Adipocyte (in vitro differentiated cells): ENCODE measurements around the gene MOXD1.
A peak's percentile ranks its signal among the peaks of the same experiment; 100 is the strongest.

ENCODE experiments used
- DNase-seq: peaks from one replicate; pipeline ENCODE4 v3.0.0-alpha.2; 2015; ENCODE audit warnings: low read depth
- H3K27me3 ChIP-seq: replicated peaks from 2 replicates; pipeline ENCODE4 v1.7.0; 2013; ENCODE audit warnings: mild to moderate bottlenecking, low read length, moderate library complexity; ENCODE audit not compliant: control insufficient read depth, insufficient read depth
- H3K36me3 ChIP-seq: 2 replicates; pipeline ENCODE4 v1.7.0; 2013; ENCODE audit warnings: low read length, mild to moderate bottlenecking, moderate library complexity; ENCODE audit not compliant: control insufficient read depth, insufficient read depth, severe bottlenecking
- H3K4me1 ChIP-seq: 2 replicates; pipeline ENCODE4 v1.7.0; 2013; ENCODE audit warnings: mild to moderate bottlenecking, low read length, moderate library complexity; ENCODE audit not compliant: control insufficient read depth, insufficient read depth
- H3K4me3 ChIP-seq: 2 replicates; pipeline ENCODE4 v1.7.0; 2013; ENCODE audit warnings: mild to moderate bottlenecking, low read length, moderate library complexity
- H3K9ac ChIP-seq: 2 replicates; pipeline ENCODE4 v1.7.0; 2013; ENCODE audit warnings: mild to moderate bottlenecking, low read length, moderate library complexity
- H3K9me3 ChIP-seq: 2 replicates; pipeline ENCODE4 v1.7.0; 2013; ENCODE audit warnings: mild to moderate bottlenecking, low read length, moderate library complexity; ENCODE audit not compliant: control insufficient read depth

MOXD1 gene

GRCh38 chr6:132300323-132300949, 100.8 kb downstream of the MOXD1 start:
- DNase-seq = peak; percentile 88
- Histone ChIP-seq H3K9me3 (no peaks in the 10 kb centered on the region), H3K36me3 (peaks cover 6% of the 10 kb centered on the region), H3K9ac (no peak overlapping the region), H3K27me3 (no peaks in the 10 kb centered on the region), H3K4me3 (no peak overlapping the region), H3K4me1 (peaks cover 11% of the 10 kb centered on the region)

GRCh38 chr6:132298344-132298949, 102.8 kb downstream of the MOXD1 start:
- H3K36me3 ChIP-seq = peaks cover 6% of the 10 kb centered on the region
- H3K4me3 ChIP-seq = no peak overlapping the region
- H3K27me3 ChIP-seq = no peaks in the 10 kb centered on the region
- H3K9me3 ChIP-seq = no peaks in the 10 kb centered on the region
- peak; percentile 85 for DNase-seq
- no peak overlapping the region for H3K9ac ChIP-seq
- no peaks in the 10 kb centered on the region for H3K4me1 ChIP-seq

- Histone ChIP-seq H3K4me1 (peaks cover 7% of the 10 kb centered on the region), H3K9ac (no peak overlapping the region), H3K9me3 (no peaks in the 10 kb centered on the region), H3K27me3 (no peaks in the 10 kb centered on the region), H3K4me3 (no peak overlapping the region), H3K36me3 (no peaks in the 10 kb centered on the region)
- DNase-seq = peak; percentile 16
These were observed 111.5 kb downstream of the MOXD1 start for GRCh38 chr6:132289756-132290155.

GRCh38 chr6:132287101-132287500, 114.2 kb downstream of the MOXD1 start:
- Histone ChIP-seq H3K9me3 (no peaks in the 10 kb centered on the region), H3K4me1 (peaks cover 7% of the 10 kb centered on the region)

GRCh38 chr6:132286298-132287019, 114.8 kb downstream of the MOXD1 start:
- Histone ChIP-seq H3K9me3 (no peaks in the 10 kb centered on the region), H3K27me3 (no peaks in the 10 kb centered on the region), H3K36me3 (no peaks in the 10 kb centered on the region), H3K4me1 (peaks cover 7% of the 10 kb centered on the region), H3K4me3 (no peak overlapping the region), H3K9ac (no peak overlapping the region)
- DNase-seq = no peak

More at GRCh38 chr6:132287101-132287500, 114.2 kb downstream of the MOXD1 start:
- H3K27me3 ChIP-seq = no peaks in the 10 kb centered on the region
- no peak for DNase-seq
- no peaks in the 10 kb centered on the region for H3K36me3 ChIP-seq
- no peak overlapping the region for H3K9ac ChIP-seq
- no peak overlapping the region for H3K4me3 ChIP-seq

GRCh38 chr6:132285004-132285780, 116.1 kb downstream of the MOXD1 start:
- H3K4me1 ChIP-seq = peaks cover 7% of the 10 kb centered on the region
- no peak overlapping the region for H3K4me3 ChIP-seq
- H3K36me3 ChIP-seq = no peaks in the 10 kb centered on the region
- H3K9me3 ChIP-seq = no peaks in the 10 kb centered on the region
- no peak overlapping the region for H3K9ac ChIP-seq
- H3K27me3 ChIP-seq = no peaks in the 10 kb centered on the region
- DNase-seq = no peak

GRCh38 chr6:132282696-132283095, 118.6 kb downstream of the MOXD1 start:
- Histone ChIP-seq H3K27me3 (no peaks in the 10 kb centered on the region), H3K9ac (no peak overlapping the region), H3K4me1 (no peaks in the 10 kb centered on the region), H3K9me3 (no peaks in the 10 kb centered on the region), H3K36me3 (no peaks in the 10 kb centered on the region), H3K4me3 (no peak overlapping the region)
- no peak for DNase-seq

GRCh38 chr6:132280436-132280835, 120.8 kb downstream of the MOXD1 start:
- H3K27me3 ChIP-seq = no peaks in the 10 kb centered on the region
- DNase-seq = no peak
- no peaks in the 10 kb centered on the region for H3K36me3 ChIP-seq
- no peak overlapping the region for H3K4me3 ChIP-seq
- no peak overlapping the region for H3K9ac ChIP-seq
- H3K4me1 ChIP-seq = peaks cover 5% of the 10 kb centered on the region
- H3K9me3 ChIP-seq = no peaks in the 10 kb centered on the region

- Histone ChIP-seq H3K4me1 (peaks cover 5% of the 10 kb centered on the region), H3K27me3 (no peaks in the 10 kb centered on the region), H3K36me3 (no peaks in the 10 kb centered on the region), H3K9ac (peak overlapping the region; percentile 61), H3K4me3 (peak overlapping the region; percentile 80), H3K9me3 (no peaks in the 10 kb centered on the region)
- DNase-seq = peak; percentile 91
These were observed 121.6 kb downstream of the MOXD1 start for GRCh38 chr6:132279592-132280139.

GRCh38 chr6:132275066-132275970, 126.0 kb downstream of the MOXD1 start:
- no peak for DNase-seq
- no peak overlapping the region for H3K4me3 ChIP-seq
- H3K9me3 ChIP-seq = no peaks in the 10 kb centered on the region
- H3K4me1 ChIP-seq = peaks cover 5% of the 10 kb centered on the region
- no peaks in the 10 kb centered on the region for H3K27me3 ChIP-seq
- H3K36me3 ChIP-seq = no peaks in the 10 kb centered on the region
- no peak overlapping the region for H3K9ac ChIP-seq
